ENCODE data around the gene WDFY3. TPM values are rescaled to one million over a fixed set of nuclear protein-coding genes. Genes with fewer than 3 reads are reported as not detected.

The WDFY3 gene
- total and polyA plus RNA-seq, 2 of the 13 experiments (the other 11 are each of a cell fraction or from before 2014, with no cell fraction given): 16.7 to 24.5 TPM

- CTCF ChIA-PET (ENCODE audit: low intra/inter-chr PET ratio, low total read pairs): no interaction called here
- H2AFZ ChIP-seq (ENCODE audit: low read length): no peak overlapping the region
- TF ChIP-seq PHF8 (CRISPR knock-in tag; IDR thresholded peaks at IDR 0.05) (no peak), ZBTB43 (CRISPR knock-in tag; conservative IDR thresholded peaks at IDR 0.05) (no peak), POLR2A (IDR thresholded peaks at IDR 0.05; ENCODE audit: insufficient read depth in 1 of 2, low read depth in 2 of 2, low read length in 2 of 2) (no peak), ZNF660 (CRISPR knock-in tag; IDR thresholded peaks at IDR 0.05; ENCODE audit: borderline replicate concordance, low read depth) (no peak), ZFAT (CRISPR knock-in tag; conservative IDR thresholded peaks at IDR 0.05) (no peak), PCBP2 (optimal IDR thresholded peaks at IDR 0.05; ENCODE audit: low read depth, low read length, poor library complexity, severe bottlenecking) (no peak), ZNF724P (CRISPR knock-in tag; IDR thresholded peaks at IDR 0.05; ENCODE audit: borderline replicate concordance) (no peak)
- TF ChIP-seq, protein P1, sequence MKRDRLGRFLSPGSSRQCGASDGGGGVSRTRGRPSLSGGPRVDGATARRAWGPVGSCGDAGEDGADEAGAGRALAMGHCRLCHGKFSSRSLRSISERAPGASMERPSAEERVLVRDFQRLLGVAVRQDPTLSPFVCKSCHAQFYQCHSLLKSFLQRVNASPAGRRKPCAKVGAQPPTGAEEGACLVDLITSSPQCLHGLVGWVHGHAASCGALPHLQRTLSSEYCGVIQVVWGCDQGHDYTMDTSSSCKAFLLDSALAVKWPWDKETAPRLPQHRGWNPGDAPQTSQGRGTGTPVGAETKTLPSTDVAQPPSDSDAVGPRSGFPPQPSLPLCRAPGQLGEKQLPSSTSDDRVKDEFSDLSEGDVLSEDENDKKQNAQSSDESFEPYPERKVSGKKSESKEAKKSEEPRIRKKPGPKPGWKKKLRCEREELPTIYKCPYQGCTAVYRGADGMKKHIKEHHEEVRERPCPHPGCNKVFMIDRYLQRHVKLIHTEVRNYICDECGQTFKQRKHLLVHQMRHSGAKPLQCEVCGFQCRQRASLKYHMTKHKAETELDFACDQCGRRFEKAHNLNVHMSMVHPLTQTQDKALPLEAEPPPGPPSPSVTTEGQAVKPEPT (CRISPR knock-in tag; IDR thresholded peaks at IDR 0.05; ENCODE audit: low read depth): no peak
- POLR2A ChIA-PET: no interaction called here
- no peak overlapping the region for H3K4me2 ChIP-seq (ENCODE audit: low read depth, low read length)
- 100% methylated on average over 1 of the region's 1 CpG for WGBS (ENCODE audit: low lambda C conversion rate)
- no TSS peak for BruUV-seq (replicated peaks)
- FAIRE-seq: no peak
- H4K20me1 ChIP-seq (ENCODE audit: insufficient read depth, low read length): no peaks in the 10 kb centered on the region
- H3K4me3 ChIP-seq (replicated peaks in 1 of 3; ENCODE audit: insufficient read depth in 1 of 3, low read depth in 2 of 3, low read length in 3 of 3): no peak overlapping the region
- H3K9me3 ChIP-seq (ENCODE audit: low read length): peaks cover 4% of the 10 kb centered on the region; the same call in 1 of the 2 replicates
- no peaks in the 10 kb centered on the region for H3K79me2 ChIP-seq (ENCODE audit: insufficient read depth, low read length)
- no peak overlapping the region for H3K27ac ChIP-seq (ENCODE audit: extremely low read length, insufficient read depth, low read length)
- H3K36me3 ChIP-seq (replicated peaks in 1 of 2; ENCODE audit: control insufficient read depth in 1 of 2, insufficient read depth in 2 of 2, low read length in 2 of 2): no peaks in the 10 kb centered on the region
- intact Hi-C loops (cut with micrococcal nuclease; ENCODE audit: unreplicated experiment): no loop called here
- no peaks in the 10 kb centered on the region for H3K27me3 ChIP-seq (ENCODE audit: control insufficient read depth in 1 of 2, insufficient read depth in 2 of 2, low read length in 2 of 2)
- no peak overlapping the region for H3K9ac ChIP-seq (ENCODE audit: insufficient read depth, low read depth, low read length)
- ATAC-seq: no peak
- DNase-seq (ENCODE audit: low spot score): no peak
- H3K4me1 ChIP-seq (ENCODE audit: insufficient read depth, low read length): peaks cover 22% of the 10 kb centered on the region
- in situ Hi-C loops (cut with HindIII; ENCODE audit: extremely low pct_ligation_motif_present, low pct_unique_long_range_greater_than_20kb): no loop called here
Observed at GRCh38 chr4:84651499-84651898, 315.0 kb downstream of the WDFY3 start.
